Ovary (tissue), 10 donors: ENCODE measurements around the gene DNAJB11. TPM values are rescaled to one million over a fixed set of nuclear protein-coding genes. Genes with fewer than 3 reads are reported as not detected.
A peak's percentile ranks its signal among the peaks of the same experiment; 100 is the strongest.

Source experiments
- DNase-seq, 5 donors: peaks; one replicate each; pipeline ENCODE4 v3.0.0-alpha.2; 2019 to 2020
- H3K27ac ChIP-seq, 2 donors: fragments of 200-600 bp; one replicate each; pipeline versions ENCODE4 v1.5.1 to v1.8.0; 2019 to 2022
- H3K27me3 ChIP-seq: fragments of 200-600 bp; one replicate; pipeline ENCODE4 v1.8.0; 2022
- H3K36me3 ChIP-seq: fragments of 200-600 bp; sonication (generic); one replicate; pipeline ENCODE4 v1.5.1; 2019
- H3K4me1 ChIP-seq: one replicate; pipeline ENCODE4 v1.8.1; 2013; ENCODE audit warnings: mild to moderate bottlenecking, moderate library complexity; ENCODE audit not compliant: insufficient read depth
- H3K4me3 ChIP-seq: fragments of 200-600 bp; sonication (generic); one replicate; pipeline ENCODE4 v1.5.1; 2017
- H3K9me3 ChIP-seq, 2 donors: fragments of 200-600 bp in 1 of 2; sonication (generic) in 1 of 2; one replicate each; pipeline versions ENCODE4 v1.5.1 to v1.8.1; 2013 to 2019; ENCODE audit warnings: mild to moderate bottlenecking in 1 of 2, moderate library complexity in 1 of 2
- CTCF ChIP-seq, 3 donors: fragments of 450-650 bp in 2 of 3; fragments of 200-600 bp in 1 of 3; IDR thresholded peaks; one replicate each; pipeline versions ENCODE4 v1.5.1 to v1.8.0; 2016 to 2022; ENCODE audit warnings: antibody characterized with exemption in 3 of 3, mild to moderate bottlenecking in 1 of 3
- EP300 ChIP-seq: sonication (generic); formaldehyde crosslinking; IDR thresholded peaks from one replicate; pipeline ENCODE4 v1.6.1; 2017; ENCODE audit warnings: antibody characterized with exemption
- POLR2A ChIP-seq: fragments of 450-650 bp; IDR thresholded peaks from one replicate; pipeline ENCODE4 v1.6.1; 2017; ENCODE audit warnings: antibody characterized with exemption, mild to moderate bottlenecking, moderate library complexity
- WGBS, 3 donors: extraction: QIAGEN DNeasy Blood & Tissue Kit in 1 of 3; methylation state at CpG; one replicate each; pipeline versions ENCODE4 v1.1.5 to v1.1.7; 2013 to 2017; 5-methylcytosine and 5-hydroxymethylcytosine counted together
- intact Hi-C, 4 donors: fragments of 100-400 bp; cut with DNase I; formaldehyde crosslinking; loops; one replicate each; pipeline versions ENCODE4 v1.11.0 to v1.15.1; 2022 to 2023
- long read RNA-seq, 3 donors: library from polyadenylated mRNA in 2 of 3; unstranded in 2 of 3; transcript quantifications; one replicate each; pipeline ENCODE4 v2.0.0 and lab custom pipeline, GENCODE V29; 2021 to 2026
- polyA plus RNA-seq, 2 donors: library from polyadenylated mRNA; stranded (reverse); fragments of 200-250 nt in 1 of 2; fragments of 350-450 nt in 1 of 2; fragmentation: Illumina TruSeq in 1 of 2; extraction: RNeasy Lipid Tissue Mini Kit (QIAGEN cat#74804) in 1 of 2; gene quantifications; one replicate each; pipeline ENCODE4 v1.2.3, GENCODE V29; 2013 to 2014
- total RNA-seq, 7 donors: library from RNA; depleted of rRNA in 2 of 7; stranded (reverse); fragments of >200 nt in 2 of 7; fragmentation: NEBNext Ultra II Directional in 3 of 7; extraction: Animal tissue kit (Norgen Biotek cat#: 25700) in 3 of 7; gene quantifications; one replicate each; pipeline versions ENCODE4 v1.1.0 to v1.2.4, GENCODE V29; 2016 to 2023
- donor health status: DM: no; HTN: no; CAD: no; lungs with moderate emphysema.
- donor health status: DM: no; HTN: no; CAD: no.
- donor health status: Bipolar disorder and iron deficiency.
- donor health status: DM: yes; HTN: yes; CAD: no.
- donor health status: DM: no; HTN: no; CAD: no.
- donor health status: DM: yes; HTN: yes; CAD: no.

DNAJB11 gene
- total RNA-seq, result 10 to 100 TPM; 17.7 to 33.4 (median 22.3) TPM
- 10 to 100 TPM; 23.8 to 38.2 TPM for polyA plus RNA-seq
- long read RNA-seq, donor 1, transcript DNAJB11-201 (10 exons, 1,688 nt), result major isoform, 168 of 174 reads
- long read RNA-seq, donor 1, partial matches to known transcripts, result 4 of 174 reads
- long read RNA-seq, donor 1, other reads (novel, unspliced or antisense), result 2 of 174 reads
- long read RNA-seq, donor 2, transcript DNAJB11-201 (10 exons, 1,688 nt), result major isoform, 42 of 48 reads
- long read RNA-seq, donor 2, partial matches to known transcripts, result 6 of 48 reads
- long read RNA-seq, donor 2, other reads (novel, unspliced or antisense), result 0 of 48 reads
- long read RNA-seq, donor 3, transcript DNAJB11-201 (10 exons, 1,688 nt), result major isoform, 54 of 59 reads
- long read RNA-seq, donor 3, partial matches to known transcripts, result 2 of 59 reads
- long read RNA-seq, donor 3, other reads (novel, unspliced or antisense), result 3 of 59 reads

DNA sequence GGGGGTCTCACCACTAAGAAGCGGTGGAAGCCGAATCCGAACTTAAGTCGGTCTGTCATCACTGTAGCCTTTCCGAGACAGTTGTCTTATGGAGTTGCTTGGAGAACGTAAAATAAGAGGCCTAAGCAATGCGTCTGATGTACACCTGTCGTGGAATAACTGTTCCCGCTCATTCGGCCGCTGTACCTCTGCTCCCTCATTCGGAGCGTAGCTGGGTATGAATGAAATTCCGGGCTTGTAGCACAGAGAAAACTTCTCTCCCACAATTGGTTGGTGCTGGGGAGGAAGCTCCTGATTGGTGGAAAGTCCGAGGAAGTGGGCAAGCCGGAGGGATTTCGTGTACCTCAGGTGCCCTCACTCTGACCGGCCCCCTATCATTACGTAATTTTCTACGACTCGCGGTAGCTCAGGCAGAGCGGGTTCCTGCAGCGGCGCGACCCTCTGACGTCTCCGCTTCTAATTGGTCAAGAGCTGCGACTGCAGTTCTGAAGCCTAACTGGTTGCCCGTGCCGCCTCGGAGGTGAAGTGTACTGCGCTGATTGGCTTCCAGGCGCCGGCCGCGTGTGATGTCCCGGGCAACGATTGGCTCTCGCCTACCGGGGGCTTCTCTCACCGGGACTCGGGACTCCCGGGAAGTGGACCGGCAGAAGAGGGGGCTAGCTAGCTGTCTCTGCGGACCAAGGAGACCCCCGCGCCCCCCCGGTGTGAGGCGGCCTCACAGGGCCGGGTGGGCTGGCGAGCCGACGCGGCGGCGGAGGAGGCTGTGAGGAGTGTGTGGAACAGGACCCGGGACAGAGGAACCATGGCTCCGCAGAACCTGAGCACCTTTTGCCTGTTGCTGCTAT, at the start of gene DNAJB11:
Gene DNAJB11 (plus strand): TSS at position 625 of the 845 bp plus-strand sequence. CDS start 178 bp downstream, at position 803.
- H3K36me3 ChIP-seq, result no peaks in the 10 kb centered on the region
- TF ChIP-seq POLR2A (peak; percentile 78), CTCF (IDR thresholded peaks at IDR 0.05) (no peak), EP300 (no peak)
- WGBS, 3 donors, result 0% methylated on average over 48 to 59 of the region's 59 CpGs
- peak within 1 kb of the TSS; percentile 90 for H3K4me3 ChIP-seq
- peaks cover 7% of the 10 kb centered on the region for H3K4me1 ChIP-seq
- peak; percentile 98 to 99 (median 99) for DNase-seq
- H3K27me3 ChIP-seq, result no peaks in the 10 kb centered on the region
- no peaks in the 10 kb centered on the region for H3K9me3 ChIP-seq
- H3K27ac ChIP-seq, result peak within 1 kb of the TSS; percentile 71 to 85
- intact Hi-C loops, result loop anchor here in 1 of 4 donors (10.0 kb wide), 1 partner anchor 466 kb away; the partner anchor contains the start of gene ETV5

GRCh38 chr3:186520957-186521842, 49.3 kb upstream of the DNAJB11 start:
- TF ChIP-seq POLR2A (no peak), CTCF (IDR thresholded peaks at IDR 0.05) (no peak), EP300 (no peak)
- intact Hi-C loops, result no loop called here
- no peak for DNase-seq
- H3K4me3 ChIP-seq, result no peak overlapping the region
- H3K27me3 ChIP-seq, result no peaks in the 10 kb centered on the region
- no peaks in the 10 kb centered on the region for H3K4me1 ChIP-seq
- no peak overlapping the region for H3K27ac ChIP-seq
- 47 to 59% (median 55%) methylated on average over 10 of the region's 10 CpGs for WGBS, 3 donors
- H3K9me3 ChIP-seq, result no peaks in the 10 kb centered on the region
- H3K36me3 ChIP-seq, result no peaks in the 10 kb centered on the region

DNA sequence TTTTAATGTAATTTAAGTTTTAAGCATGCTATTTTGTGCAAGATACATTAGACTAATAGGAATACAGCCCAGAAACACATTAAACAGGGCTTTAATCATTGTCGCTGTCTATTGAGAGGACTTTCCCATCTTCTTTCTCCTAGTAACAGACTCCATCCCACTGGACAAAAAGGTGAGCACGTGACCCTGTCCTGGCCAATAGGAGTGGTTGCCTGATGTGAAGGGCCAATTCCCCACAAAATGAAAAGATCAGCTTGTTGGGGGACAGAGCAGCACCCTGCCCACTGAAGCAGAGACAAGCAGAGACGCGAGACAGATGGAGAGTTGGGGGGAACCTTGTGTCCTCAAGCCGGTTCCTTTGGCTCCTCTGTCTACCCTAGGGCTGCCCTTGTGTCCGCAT, 47.5 kb upstream of the DNAJB11 start:
- no peaks in the 10 kb centered on the region for H3K27me3 ChIP-seq
- WGBS, 3 donors, result 81 to 93% (median 93%) methylated on average over 6 of the region's 6 CpGs
- H3K9me3 ChIP-seq, result no peaks in the 10 kb centered on the region
- no peak for TF ChIP-seq POLR2A
- no peak for TF ChIP-seq CTCF (IDR thresholded peaks at IDR 0.05)
- no peak for TF ChIP-seq EP300
- no peaks in the 10 kb centered on the region for H3K36me3 ChIP-seq
- DNase-seq, result no peak
- H3K4me3 ChIP-seq, result no peak overlapping the region
- no peaks in the 10 kb centered on the region for H3K4me1 ChIP-seq
- H3K27ac ChIP-seq, result no peak overlapping the region
- intact Hi-C loops, result no loop called here

- Histone ChIP-seq H3K4me1 (no peaks in the 10 kb centered on the region), H3K27ac (no peak overlapping the region), H3K4me3 (no peak overlapping the region), H3K9me3 (no peaks in the 10 kb centered on the region), H3K36me3 (no peaks in the 10 kb centered on the region), H3K27me3 (no peaks in the 10 kb centered on the region)
- intact Hi-C loops, result no loop called here
- WGBS, 3 donors, result 24 to 39% (median 25%) methylated on average over 2 of the region's 2 CpGs
- DNase-seq, result no peak
- no peak for TF ChIP-seq EP300
- TF ChIP-seq POLR2A, result no peak
- TF ChIP-seq CTCF (IDR thresholded peaks at IDR 0.05), result no peak
These were observed 47.1 kb upstream of the DNAJB11 start for GRCh38 chr3:186523434-186523833.
